Stimulated activated CD8-positive, alpha-beta memory T cell treated with anti-CD3 and anti-CD28 coated beads, Interleukin-2, amount 100 ng/mL, for 1 hour (primary cell): ENCODE measurements around the gene CEP85L.

Experiments used
- DNase-seq, 2 donors: peaks; one replicate each; pipeline ENCODE4 v3.0.0-alpha.2; 2020; ENCODE audit warnings: low read depth in 2 of 2

CEP85L gene

DNA sequence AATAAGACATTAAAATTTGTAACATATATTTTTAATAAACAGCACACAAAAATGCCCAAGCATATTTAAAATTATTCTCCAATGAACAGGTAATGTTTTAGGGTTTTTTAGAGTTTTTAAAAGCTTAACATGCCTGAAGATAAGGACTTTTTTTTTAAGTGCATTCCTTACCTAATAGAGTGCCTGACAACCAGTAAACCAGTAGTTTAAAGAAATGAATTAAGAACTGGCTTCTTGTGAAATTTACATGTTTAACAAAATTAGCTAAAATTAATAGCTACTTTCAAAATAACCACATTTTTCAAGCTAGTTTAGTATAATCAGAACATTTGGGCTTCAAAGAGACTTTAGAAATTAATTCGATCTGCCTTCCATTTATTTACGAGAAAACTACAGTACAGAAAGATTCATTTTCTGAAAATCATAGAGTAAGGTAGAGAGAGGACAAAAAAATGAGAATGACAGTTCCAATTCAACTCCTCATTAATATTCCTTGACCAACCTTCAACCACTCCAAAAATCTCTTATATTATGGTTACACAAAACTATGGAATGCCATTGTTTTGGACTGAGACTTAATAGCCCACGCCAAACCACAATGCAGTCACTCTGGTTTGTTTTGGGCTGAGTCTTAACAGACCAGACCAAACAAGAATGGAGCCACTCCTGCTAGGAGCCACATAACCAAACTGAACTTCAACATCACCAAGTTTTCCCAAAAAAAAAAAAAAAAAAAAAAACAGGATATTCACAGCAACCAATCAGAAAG lies 109.0 kb downstream of the CEP85L start:
- DNase-seq, result no peak

GRCh38 chr6:118537574-118537973 lies 113.8 kb downstream of the CEP85L start:
- DNase-seq, result no peak

- DNase-seq, result no peak
These were observed 114.9 kb downstream of the CEP85L start for GRCh38 chr6:118536478-118536877.

GRCh38 chr6:118535176-118535844 lies 116.1 kb downstream of the CEP85L start:
- DNase-seq, result no peak

- DNase-seq, result no peak
These were observed 120.4 kb downstream of the CEP85L start for GRCh38 chr6:118530942-118531341.

DNA sequence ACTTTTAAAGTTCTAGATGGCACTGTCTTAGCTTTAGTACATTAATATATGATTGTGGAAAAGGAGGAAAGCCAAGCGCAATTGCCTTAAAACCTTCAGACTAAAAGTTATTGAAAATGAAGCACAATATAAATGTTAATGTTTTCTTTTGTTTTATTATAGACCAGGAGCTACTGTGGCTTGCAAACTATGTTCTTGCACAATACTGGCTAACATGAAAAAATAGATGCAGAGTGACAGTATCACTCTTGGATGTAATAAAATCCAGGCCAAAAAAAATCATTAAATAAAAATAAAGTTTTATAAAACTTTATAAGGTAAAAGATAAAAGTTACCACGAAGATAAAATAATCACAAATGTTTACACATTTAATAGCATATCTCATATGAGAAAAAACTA lies 121.6 kb downstream of the CEP85L start:
- DNase-seq, result no peak

- DNase-seq, result no peak
These were observed 123.3 kb downstream of the CEP85L start for GRCh38 chr6:118528129-118528528.

DNA sequence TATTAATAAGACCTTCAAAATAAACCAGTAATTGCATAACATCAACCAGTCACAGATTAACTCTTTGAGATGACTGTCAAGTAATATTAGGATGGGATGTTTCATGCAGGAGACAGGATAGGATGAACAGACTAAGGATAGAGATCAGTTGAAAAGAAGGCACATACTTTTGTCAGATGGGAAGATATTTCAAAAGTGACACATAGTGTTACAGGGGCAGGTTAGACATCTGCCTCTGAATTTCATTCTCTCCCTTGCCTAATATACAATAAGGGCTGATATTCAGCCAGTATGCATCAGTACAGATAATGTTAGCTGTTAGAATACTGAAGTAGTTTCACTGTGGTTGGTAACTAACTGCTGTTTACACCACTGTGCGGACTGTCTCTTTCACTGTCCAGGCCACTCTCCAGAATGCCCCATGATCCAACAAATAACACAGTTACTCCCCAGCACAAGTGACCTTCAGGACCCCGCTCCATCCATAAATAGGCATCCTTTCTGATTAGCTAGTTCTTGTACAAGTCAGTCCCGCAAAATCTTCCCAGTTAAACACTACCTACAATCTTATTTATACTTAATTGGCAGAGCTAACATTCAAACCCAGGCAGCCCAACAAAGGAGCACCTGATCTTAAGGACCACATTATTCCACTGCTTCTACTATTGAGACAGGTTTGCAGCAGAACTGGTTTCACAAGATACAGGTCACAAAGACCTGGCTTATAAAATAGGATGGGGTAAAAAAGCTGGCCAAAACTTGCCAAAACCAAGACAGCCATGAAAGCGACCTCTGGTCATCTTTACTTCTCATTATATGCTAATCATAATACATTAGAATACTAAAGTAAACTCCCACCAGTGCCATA lies 125.2 kb downstream of the CEP85L start:
- DNase-seq, result no peak

- DNase-seq, result no peak
These were observed 126.7 kb downstream of the CEP85L start for GRCh38 chr6:118524686-118525085.

- no peak for DNase-seq
These were observed 128.2 kb downstream of the CEP85L start for GRCh38 chr6:118523216-118523615.

- DNase-seq, result no peak
These were observed 129.0 kb downstream of the CEP85L start for GRCh38 chr6:118522422-118522821.

DNA sequence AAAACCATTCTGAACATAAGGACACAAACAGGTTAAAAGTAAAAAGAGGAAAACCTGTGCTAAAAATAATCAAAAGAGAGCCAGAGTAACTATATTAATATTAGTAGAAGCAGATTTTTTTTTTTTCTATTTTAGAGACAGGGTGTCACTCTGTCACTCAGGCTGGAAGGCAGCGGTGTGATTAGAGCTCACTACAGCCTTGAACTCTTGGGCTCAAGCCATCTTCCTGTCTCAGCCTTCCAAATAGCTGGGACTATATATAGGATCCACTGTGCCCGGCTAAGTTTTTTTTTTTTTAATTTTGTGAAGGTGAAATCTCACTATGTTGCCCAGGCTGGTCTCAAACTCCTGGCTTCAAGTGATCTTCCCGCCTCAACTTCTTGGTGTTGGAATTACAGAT lies 136.7 kb downstream of the CEP85L start:
- no peak for DNase-seq

- no peak for DNase-seq
These were observed 139.3 kb downstream of the CEP85L start for GRCh38 chr6:118511930-118512715.

- DNase-seq, result no peak
These were observed 142.3 kb downstream of the CEP85L start for GRCh38 chr6:118509009-118509617.

- no peak for DNase-seq
These were observed 143.8 kb downstream of the CEP85L start for GRCh38 chr6:118507636-118508035.

DNA sequence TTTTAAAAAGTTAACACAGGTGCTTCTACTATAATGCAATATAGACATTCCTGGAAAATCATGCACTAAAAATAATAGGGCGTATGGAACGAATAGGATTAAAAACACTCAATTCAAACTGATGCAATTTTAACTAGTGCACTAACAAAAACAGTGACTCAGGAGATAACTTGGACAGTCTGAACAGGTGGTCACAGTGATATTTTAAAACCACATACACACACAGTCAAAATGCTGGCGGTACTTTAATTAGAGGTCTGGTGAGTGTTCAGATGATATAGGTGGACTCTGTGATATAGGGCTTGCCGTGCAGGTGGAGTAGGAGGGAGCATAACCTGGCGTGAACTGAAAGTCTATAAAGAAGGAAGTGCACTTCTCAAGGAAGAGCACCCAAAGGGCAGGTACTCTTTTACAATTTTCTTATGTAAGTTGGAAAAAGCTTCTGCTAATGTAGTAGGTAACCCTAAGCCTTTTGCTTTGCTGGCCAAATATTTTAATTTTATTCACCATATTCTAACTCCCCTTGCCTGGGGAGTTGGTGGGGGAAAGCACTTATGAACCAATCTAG lies 145.2 kb downstream of the CEP85L start:
- no peak for DNase-seq

DNA sequence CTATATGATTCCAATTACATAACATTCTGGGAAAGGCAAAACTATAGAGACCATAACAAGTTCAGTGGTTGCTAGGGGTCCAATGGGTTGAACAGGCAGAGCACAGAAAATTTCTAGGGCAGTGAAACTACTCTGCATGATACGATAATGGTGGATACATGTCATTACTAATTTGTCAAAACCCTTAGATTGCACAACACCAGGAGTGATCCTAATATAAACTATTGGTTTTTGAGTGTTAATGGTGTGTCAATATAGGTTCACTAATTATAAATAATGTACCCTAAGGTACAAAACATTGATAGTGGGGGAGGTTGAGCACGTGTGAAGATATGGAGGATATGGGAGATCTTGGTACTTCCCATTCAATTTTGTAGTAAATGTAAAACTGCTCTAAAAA lies 145.7 kb downstream of the CEP85L start:
- no peak for DNase-seq

GRCh38 chr6:118504611-118505010 lies 146.8 kb downstream of the CEP85L start:
- DNase-seq, result no peak

GRCh38 chr6:118502169-118502568 lies 149.2 kb downstream of the CEP85L start:
- no peak for DNase-seq

GRCh38 chr6:118501765-118502164 lies 149.6 kb downstream of the CEP85L start:
- DNase-seq, result no peak

DNA sequence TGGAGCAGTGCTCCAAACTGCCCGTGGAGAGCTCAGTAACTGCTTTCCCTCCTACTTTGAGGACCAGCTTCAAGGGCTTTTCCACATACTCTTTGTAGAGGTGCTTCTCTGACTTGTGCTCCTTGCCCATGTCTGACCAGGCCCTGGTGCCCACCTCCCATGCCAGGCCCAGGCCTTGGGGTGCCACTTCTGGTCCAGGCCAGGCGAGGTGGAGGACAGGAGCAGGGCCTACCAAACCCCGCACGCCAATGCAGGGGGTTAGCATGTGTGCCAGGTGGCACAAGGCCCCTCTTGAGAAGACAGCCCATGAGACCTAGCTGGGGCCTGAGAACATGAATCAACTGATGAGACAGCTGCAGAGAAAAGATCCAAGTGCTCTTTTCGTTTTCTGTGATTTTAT lies 150.3 kb downstream of the CEP85L start:
- DNase-seq, result no peak
